ENCODE measurements around the gene PLD3. TPM values are rescaled to one million over a fixed set of nuclear protein-coding genes. Genes with fewer than 3 reads are reported as not detected.
A peak's percentile ranks its signal among the peaks of the same experiment; 100 is the strongest.
"Not testable (repeated sequence)": the region's sequence is repeated elsewhere in the genome, so short reads cannot be mapped to it uniquely, and the experiment has no call there.

The PLD3 gene
- total RNA-seq, 1 experiment from 2014 or later: 211 TPM

DNA sequence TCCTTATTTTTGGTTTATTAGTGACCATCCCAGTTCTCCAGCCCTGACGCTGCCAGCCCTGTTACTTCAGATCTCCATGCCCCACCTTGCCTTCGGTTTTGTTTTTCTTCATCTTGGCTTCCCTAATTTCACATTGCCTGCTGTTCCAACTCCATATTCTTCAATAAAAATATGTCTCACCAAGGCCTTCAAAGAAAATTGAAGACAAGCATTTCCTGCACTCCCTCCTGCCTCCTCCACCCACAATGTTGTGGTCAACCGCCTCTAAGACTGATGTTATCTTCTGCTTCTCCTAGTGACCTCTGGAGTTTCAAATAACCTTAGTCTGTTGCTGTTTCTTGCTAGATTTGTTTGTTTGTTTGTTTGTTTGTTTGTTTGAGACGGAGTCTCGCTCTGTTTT lies 14.6 kb downstream of the PLD3 start:
- DNase-seq (ENCODE audit: low read depth): peak; percentile 46

DNA sequence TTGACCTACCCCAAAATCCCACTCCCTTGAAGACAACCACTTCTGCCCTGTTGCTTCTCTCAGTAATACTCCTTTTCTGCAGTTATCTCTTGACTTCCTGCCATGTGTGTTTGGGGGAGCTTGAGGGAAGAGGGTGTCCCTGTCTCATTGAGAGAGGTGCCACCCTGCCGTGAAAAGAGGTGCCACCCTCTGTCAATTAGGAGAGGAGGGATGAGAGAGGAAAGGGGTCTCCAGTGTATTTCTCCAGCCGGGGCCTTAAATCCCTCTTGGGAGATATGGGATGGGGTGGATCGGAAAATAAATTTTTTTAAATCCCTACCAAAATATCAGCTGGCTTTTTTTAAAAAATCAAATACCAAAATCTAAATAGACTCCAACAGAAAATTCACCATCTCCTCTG lies 16.5 kb downstream of the PLD3 start:
- no peak for DNase-seq (ENCODE audit: low read depth)

DNA sequence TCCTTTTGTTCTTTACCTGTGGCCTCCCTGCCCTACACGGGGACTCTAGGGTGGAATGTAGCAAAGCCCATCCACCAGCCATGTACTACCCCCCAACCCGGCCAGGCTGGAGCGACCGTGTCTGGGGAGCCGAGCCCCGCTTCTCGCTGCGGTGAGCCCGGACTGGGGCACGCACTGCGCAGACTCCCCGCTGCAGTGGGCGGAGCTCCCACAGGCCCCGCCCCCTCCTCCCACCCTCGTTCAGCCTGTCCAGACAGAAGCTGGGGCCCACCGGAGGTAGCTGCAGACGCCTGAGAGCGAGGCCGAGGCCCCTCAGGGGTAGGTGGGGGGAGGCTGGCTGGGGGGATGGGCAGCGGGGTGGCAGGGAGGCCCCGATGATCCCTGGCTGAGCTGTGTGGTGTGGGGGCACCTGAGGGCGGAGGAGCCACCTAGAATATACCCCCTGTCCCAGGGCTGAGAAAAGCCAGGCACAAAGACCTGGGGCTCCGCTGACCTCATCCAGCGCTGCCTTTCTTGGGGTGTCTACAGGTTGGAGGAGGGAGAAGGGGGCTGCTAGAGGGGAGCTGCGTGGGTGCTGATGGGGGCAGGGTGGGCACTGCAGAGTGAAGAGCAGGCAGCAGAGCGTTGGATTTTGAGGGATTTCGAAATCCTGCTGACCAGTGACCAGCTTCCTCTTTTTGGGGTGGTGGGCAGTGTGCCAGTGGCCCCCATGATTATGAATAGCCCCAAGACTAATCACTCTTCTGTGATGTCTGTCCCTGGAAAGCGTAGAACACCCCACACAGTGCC lies 17.3 kb downstream of the PLD3 start:
- no peak for DNase-seq (ENCODE audit: low read depth)

DNA sequence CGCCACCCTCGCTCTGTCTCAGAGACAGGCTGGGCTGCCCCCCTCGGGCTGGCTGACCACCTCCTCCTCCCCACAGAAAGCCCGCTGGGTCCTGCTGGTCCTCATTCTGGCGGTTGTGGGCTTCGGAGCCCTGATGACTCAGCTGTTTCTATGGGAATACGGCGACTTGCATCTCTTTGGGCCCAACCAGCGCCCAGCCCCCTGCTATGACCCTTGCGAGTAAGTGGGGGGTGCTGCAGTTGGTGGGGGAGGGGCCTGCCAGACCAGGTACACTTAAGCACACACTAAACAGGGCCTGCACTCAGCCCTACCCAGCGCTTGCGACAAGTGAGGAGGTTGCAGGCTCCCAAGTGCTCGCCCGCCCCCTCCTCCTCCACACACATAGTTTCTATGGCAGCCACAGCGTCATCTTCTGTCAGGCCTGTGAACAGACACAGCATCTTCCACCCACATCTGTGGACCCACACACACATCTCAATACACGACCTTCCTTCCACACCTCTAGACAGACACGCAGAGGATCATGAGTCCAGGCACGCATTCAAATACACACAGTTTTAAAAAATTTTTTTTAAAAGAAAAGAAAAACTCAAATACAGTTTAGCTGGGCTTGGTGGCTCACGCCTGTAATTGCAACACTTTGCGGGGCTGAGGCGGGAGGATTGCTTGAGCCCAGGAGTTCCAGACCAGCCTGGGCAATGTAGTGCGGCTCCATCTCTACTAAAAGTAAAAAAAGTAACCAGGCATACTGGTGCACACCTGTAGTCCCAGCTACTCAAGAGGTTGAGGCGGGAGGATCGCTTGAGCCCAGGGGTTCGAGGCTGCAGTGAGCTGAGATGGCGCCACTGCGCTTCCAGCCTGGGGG lies 18.4 kb downstream of the PLD3 start:
- no peak for DNase-seq (ENCODE audit: low read depth)

DNA sequence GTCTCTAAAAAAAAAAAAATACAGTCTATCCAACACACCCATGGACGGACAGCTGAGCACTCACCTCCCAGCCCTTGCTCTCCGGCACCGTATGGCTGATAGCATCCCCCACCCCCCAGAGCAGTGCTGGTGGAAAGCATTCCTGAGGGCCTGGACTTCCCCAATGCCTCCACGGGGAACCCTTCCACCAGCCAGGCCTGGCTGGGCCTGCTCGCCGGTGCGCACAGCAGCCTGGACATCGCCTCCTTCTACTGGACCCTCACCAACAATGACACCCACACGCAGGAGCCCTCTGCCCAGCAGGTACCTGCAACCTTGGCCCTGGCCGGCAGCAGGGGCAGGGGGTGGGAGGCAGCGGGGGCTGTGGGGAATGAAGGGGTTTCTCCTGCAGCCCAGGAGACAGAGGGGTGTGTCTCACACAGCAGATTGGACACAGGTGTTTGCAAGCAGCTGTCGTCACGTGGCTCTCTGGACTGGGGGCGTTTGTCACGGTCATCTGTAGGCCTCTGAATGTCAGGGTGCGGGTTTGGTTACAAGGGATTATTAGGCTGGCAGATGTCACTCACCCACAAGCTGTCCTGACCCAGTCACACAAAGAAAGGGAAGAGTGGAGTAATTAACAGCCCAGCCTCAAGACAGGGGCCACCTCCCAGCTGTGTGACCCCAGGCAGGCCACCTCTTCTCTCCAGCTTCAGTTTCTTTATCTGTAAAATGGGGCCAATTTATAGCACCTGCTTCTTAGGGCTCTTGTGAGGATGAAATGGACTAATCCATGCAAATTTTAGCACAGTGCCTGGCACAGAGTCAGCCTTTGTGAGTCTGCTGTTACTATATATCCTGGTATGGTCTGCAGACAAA lies 19.3 kb downstream of the PLD3 start:
- no peak for DNase-seq (ENCODE audit: low read depth)

DNA sequence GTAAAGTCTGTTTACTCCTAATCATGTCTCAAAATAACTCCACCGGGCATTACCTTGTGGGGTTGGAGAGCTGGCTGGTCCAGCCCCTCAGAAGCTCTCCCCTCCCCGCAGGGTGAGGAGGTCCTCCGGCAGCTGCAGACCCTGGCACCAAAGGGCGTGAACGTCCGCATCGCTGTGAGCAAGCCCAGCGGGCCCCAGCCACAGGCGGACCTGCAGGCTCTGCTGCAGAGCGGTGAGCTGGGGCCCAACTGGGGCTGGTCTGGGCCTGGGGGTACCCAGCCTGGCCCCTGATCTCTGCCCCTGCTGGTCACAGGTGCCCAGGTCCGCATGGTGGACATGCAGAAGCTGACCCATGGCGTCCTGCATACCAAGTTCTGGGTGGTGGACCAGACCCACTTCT lies 21.3 kb downstream of the PLD3 start:
- DNase-seq (ENCODE audit: low read depth): no peak

DNA sequence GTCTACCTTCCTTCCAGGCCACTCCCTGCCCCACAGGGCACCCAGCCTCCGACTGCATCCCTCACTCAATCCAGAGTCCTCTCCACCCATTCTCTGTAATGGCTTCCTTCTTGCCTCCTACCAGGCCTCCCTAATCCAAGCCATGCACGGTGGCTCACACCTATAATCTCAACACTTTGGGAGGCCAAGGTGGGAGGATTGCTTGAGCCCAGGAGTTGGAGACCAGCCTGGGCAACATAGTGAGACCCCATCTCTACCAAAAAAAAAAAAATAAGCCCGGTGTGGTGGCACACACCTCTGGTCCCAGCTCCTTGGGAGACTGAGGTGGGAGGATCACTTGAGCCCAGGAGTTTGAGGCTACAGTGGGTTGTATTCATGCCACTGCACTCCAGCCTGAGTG lies 21.8 kb downstream of the PLD3 start:
- not testable (repeated sequence) for DNase-seq (ENCODE audit: low read depth)

DNA sequence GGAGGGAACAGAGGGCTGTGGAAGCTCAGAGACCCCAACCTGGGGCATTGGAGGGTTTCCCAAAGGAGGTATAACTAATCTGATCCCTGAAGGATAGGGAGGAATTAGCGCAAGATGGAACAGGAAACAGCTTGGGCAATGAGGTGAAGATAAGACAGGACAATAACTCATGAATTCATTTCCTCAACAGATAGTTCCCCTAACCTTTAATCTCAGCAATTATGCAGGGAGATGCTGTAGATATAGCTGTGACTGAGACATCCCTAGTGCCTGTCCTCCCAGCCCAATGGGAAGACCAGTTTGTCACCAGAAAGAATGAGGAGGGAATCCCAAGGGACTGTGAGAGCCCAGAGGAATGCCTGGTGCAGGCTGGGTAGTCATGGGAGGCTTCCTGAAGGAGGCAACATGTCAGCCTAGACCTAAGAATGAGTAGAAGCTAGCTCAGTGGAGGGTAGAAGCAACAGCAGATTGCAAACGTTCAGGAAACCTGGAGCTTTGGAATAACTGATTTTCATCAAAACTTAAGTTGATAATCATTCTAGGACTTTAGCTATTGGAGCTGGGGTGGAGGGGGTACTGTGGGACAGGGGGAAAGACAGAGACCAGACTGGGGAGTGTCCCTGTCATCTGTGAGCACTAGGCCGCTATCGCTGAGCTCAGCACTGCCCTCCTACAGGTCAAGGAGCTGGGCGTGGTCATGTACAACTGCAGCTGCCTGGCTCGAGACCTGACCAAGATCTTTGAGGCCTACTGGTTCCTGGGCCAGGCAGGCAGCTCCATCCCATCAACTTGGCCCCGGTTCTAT lies 22.7 kb downstream of the PLD3 start:
- DNase-seq (ENCODE audit: low read depth): no peak

DNA sequence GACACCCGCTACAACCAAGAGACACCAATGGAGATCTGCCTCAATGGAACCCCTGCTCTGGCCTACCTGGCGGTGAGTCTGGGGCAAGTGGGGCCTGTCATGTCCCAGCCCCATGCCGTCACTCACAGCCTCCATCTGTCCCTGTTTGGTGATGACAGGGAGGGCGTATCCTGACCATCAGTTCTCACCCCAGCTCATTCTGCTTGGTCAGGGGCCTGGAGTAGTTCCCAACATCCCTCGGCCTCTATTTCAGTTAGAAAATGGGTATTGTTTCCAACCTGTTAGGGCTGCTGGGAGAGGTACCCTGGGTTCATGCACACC lies 23.3 kb downstream of the PLD3 start:
- no peak for DNase-seq (ENCODE audit: low read depth)

DNA sequence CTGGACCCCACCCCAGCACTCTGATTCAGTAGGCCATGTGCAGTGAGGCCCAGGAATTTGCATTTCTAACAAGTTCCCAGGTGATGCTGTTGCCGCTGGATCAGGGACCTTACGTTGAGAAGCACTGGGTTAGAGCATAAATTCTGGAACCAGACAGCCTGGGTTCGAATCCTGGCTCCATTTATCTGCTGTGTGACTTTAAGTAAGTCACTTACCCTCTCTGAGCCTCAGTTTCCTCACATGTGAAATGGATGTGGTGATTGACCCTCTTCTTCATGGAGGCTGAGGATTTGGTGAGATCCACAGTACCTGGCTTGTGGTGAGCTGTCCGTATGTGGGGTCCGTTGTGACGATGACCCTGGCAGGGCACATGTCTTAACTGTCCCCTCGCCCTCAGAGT lies 25.6 kb downstream of the PLD3 start:
- no peak for DNase-seq (ENCODE audit: low read depth)

DNA sequence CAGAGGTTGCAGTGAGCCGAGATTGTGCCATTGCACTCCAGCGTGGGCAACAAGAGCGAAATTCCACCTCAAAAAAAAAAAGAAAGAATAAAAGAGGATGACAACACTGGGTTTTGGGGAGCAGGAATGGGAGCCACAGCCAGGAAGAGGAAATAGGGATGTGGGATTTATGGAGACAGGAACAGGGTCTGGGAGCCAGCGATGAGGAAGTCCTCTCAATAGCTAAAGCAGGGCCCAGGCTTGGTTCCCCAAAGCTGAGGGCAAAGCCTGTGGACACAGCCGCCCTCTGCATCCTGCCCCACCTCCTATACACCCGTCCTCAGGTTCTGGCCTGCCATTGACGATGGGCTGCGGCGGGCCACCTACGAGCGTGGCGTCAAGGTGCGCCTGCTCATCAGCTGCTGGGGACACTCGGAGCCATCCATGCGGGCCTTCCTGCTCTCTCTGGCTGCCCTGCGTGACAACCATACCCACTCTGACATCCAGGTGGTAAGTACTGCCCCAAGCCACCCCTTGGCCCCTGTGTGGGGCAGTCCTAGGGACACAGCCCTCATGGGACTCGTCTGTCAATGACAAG lies 27.9 kb downstream of the PLD3 start:
- DNase-seq (ENCODE audit: low read depth): no peak

DNA sequence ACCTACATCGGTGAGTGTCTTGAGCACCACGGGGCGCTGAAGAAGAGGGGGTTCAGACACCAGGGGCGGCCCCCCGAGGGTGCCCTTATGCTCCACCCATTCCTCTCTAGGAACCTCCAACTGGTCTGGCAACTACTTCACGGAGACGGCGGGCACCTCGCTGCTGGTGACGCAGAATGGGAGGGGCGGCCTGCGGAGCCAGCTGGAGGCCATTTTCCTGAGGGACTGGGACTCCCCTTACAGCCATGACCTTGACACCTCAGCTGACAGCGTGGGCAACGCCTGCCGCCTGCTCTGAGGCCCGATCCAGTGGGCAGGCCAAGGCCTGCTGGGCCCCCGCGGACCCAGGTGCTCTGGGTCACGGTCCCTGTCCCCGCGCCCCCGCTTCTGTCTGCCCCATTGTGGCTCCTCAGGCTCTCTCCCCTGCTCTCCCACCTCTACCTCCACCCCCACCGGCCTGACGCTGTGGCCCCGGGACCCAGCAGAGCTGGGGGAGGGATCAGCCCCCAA lies 29.4 kb downstream of the PLD3 start:
- DNase-seq (ENCODE audit: low read depth): no peak

DNA sequence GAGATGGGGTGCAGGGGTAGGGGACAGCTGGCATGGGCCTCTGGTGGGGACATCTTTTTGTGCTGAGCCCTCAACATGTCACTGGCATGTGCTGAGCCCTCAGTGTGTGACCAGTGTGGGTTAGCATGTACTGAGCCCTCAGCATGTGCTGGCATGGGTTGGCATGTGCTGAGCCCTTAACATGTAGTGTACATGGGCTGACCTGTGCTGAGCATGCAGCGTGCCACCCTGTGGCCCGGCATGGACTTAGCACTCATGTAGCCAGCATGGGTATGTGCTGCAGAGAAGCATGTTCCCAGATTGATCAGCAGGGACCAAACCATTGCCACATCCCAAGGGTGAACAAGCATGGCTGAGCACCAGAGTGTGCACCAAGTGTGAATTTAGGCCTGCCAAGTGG lies 30.0 kb downstream of the PLD3 start:
- DNase-seq (ENCODE audit: low read depth): no peak

DNA sequence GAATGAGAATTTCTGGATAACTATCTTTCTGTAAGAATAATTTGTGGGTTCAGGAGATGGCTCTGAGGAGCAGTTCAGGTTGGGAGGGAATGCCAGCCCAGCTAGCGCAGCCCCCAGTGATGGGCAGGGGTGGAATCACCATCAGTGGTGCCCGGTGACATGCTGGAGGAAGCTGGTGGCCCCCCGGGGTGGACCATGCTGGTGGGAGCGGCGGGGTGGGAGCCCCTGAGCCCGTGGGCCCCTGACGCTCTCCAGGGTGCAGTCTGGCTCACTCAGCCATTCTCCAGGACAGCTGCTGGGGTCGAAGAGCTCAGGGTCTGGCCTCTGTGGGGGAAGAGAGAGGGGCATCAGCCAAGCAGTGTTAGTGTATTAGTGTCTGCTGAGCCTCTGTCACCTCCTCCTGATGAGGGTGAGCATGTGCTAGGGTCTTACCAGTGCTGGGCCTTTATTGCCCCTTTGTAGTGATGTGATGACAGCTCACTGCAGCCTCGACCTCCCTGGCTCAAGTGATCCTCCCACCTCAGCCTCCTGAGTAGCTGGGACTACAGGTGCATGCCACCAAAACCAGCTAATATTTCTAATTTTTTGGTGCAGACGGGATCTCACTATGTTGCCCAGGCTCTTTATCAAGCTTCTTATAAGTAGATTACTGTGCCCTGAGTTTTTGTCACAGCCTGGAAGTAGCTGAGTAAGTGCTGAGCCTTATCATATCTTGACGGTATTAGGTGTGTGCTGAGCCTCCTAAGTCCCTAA lies 31.1 kb downstream of the PLD3 start:
- no peak for DNase-seq (ENCODE audit: low read depth)

DNA sequence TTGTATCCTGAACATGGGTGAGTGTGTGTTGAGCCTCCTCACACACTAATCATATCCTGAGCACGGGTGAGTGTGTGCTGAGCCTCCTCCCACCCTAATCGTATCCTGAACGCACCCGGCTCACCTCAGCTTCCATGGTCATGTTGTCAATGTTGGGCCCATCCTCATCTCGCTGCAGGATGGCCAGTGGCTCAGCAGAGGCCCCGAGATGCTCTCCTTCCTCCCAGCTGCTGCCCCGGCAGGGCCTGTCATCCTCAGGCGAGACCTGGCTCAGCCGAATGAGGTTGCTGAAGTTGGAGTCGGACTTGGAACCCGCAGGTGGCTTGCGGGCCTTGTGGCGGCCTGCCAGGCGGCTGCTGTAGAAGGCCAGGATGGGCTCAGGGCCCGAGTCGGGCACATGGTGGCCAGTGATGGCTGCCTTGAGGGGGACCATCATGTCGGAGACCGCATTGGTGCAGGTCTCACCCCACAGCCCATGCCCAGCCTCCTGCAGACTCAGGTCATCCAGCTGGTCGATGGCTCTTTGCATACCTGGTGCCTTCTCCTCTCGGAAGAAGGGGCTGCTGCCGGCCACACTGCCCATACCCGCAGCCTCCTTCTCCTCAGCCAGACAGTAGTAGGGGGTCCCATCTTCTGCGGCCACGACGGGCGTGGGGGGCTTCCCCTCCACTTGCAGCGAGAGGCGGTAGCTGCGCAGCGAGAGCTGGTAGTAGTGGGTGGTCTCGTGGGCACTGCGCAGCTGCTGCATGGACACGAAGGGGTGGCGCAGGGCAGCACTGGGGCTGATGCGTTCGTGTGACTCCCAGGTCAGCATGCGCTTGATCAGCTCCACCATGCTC lies 31.9 kb downstream of the PLD3 start:
- no peak for DNase-seq (ENCODE audit: low read depth)

DNA sequence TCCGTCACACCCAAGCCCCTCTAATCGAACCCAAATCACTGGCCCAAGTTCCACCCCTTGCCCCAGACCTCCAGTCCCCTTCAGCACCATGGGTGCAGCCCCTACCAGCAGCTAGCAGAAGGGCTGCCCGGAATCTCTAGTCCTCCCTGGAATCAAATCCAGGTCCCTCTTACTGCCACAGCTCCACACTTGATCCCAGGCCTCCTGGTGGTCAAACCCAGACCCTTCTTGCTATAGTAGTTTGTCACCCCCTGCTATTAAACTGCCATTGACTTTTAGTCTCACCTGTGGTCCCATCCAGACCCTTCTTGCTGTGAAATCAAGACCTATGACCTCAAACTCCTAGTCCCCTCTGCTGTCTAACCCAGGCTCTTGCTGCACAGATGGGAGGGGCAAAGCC lies 32.8 kb downstream of the PLD3 start:
- no peak for DNase-seq (ENCODE audit: low read depth)

DNA sequence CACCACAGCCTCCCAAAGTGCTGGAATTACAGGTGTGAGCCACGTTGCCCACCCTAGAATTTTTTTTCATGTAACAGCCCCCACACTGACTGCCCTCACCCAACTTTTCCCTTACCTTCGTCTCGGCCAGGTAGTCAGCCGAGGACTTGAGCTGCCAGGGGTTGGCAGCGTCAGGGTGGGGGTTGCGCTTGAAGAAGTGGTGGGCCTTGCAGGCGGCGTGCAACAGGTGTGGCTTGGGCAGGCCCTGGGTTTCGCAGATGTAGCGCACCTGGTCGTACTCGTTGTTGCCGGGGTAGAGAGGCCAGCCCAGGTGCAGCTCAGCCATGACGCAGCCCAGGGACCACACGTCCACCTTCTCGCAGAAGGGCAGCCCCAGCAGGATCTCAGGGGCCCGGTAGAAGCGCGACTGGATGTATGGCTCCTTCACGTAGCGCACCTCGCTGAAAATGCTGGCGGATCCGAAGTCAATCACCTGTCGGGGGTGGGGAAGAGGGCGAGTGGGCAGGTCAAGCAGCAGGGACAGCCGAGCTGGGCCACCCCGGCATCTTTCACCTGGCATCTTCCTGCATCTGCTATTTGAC lies 35.3 kb downstream of the PLD3 start:
- DNase-seq (ENCODE audit: low read depth): no peak

DNA sequence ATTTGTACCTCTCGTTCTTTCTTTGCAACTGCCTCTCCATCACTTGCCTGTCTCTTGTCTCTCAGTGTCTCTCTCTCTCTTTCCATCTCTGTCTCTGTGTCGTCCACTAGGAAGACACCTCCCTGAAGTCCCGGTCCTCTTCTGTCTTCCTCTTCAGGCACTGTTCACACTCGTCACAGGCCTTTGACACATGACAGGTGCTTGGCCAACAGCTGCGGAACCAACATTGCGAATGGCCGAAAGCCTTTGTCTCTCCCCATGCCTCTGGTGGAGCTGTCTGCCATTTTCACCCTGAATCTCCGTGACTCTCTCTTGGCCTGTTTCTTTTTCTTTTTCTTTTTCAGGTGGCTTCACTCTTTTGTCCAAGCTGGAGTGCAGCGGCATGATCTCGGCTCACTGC lies 38.7 kb downstream of the PLD3 start:
- no peak for DNase-seq (ENCODE audit: low read depth)

DNA sequence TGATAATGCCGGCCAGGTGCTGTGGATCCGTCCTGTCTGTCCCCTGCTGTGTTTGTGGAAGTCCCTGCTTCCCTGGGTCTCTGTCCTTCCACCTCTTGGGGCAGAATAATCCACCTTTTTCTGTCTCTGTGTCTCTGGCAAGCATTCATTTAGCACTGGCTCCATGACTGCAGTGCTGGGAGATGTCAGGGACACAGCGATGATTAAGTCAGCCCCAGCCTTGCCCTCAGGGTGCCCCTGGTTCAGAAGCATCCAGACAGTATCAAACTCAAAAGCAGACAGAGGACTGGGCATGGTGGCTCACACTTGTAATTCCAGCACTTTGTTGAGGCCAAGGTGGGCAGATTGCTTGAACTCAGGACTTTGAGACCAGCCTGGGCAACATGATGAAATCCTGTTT lies 40.0 kb downstream of the PLD3 start:
- DNase-seq (ENCODE audit: low read depth): peak; percentile 29

Data from M059J (cell line).